Hepatocyte (in vitro differentiated cells): ENCODE data around the gene SRRM2. TPM values are rescaled to one million over a fixed set of nuclear protein-coding genes. Genes with fewer than 3 reads are reported as not detected.

Experiments used
- DNase-seq: peaks from one replicate; pipeline ENCODE4 v3.0.0-alpha.2; 2016; ENCODE audit warnings: low spot score
- H2AFZ ChIP-seq: fragments of 200-600 bp; sonication (generic); 2 replicates; pipeline ENCODE4 v1.6.0; 2016; ENCODE audit warnings: antibody characterized with exemption, mild to moderate bottlenecking
- H3K27ac ChIP-seq: fragments of 200-600 bp; sonication (generic); 2 replicates; pipeline ENCODE4 v1.5.1; 2016; ENCODE audit warnings: mild to moderate bottlenecking
- H3K27me3 ChIP-seq: fragments of 200-600 bp; sonication (generic); 2 replicates; pipeline ENCODE4 v1.6.1; 2016
- H3K36me3 ChIP-seq: fragments of 200-600 bp; sonication (generic); replicated peaks from 2 replicates; pipeline ENCODE4 v1.5.1; 2016; ENCODE audit warnings: low read depth; ENCODE audit not compliant: insufficient read depth
- H3K4me1 ChIP-seq: fragments of 200-600 bp; sonication (generic); 2 replicates; pipeline ENCODE4 v1.5.1; 2016; ENCODE audit warnings: mild to moderate bottlenecking, moderate library complexity; ENCODE audit not compliant: insufficient read depth
- H3K4me2 ChIP-seq: fragments of 200-600 bp; sonication (generic); 2 replicates; pipeline ENCODE4 v1.6.0; 2016
- H3K4me3 ChIP-seq: fragments of 200-600 bp; sonication (generic); 2 replicates; pipeline ENCODE4 v1.5.1; 2016; ENCODE audit warnings: mild to moderate bottlenecking
- H3K79me2 ChIP-seq: fragments of 200-600 bp; sonication (generic); 2 replicates; pipeline ENCODE4 v1.6.0; 2017; ENCODE audit warnings: mild to moderate bottlenecking
- H3K9me2 ChIP-seq: fragments of 200-600 bp; sonication (generic); replicated peaks from 2 replicates; pipeline ENCODE4 v1.6.0; 2017; ENCODE audit warnings: mild to moderate bottlenecking; ENCODE audit not compliant: insufficient read depth
- H3K9me3 ChIP-seq: fragments of 200-600 bp; sonication (generic); 2 replicates; pipeline ENCODE4 v1.5.1; 2016; ENCODE audit warnings: low read depth, mild to moderate bottlenecking
- H4K20me1 ChIP-seq: fragments of 200-600 bp; sonication (generic); 2 replicates; pipeline ENCODE4 v1.6.0; 2016; ENCODE audit warnings: mild to moderate bottlenecking; ENCODE audit not compliant: insufficient read depth, poor library complexity, severe bottlenecking
- CTCF ChIP-seq: fragments of 200-600 bp; sonication (generic); IDR thresholded peaks from 2 replicates; pipeline ENCODE4 v1.5.1; 2016; ENCODE audit warnings: antibody characterized with exemption, mild to moderate bottlenecking; ENCODE audit not compliant: poor library complexity
- EZH2 ChIP-seq: fragments of 200-600 bp; sonication (generic); IDR thresholded peaks from 2 replicates; pipeline ENCODE4 v1.6.1; 2016; ENCODE audit warnings: antibody characterized with exemption, mild to moderate bottlenecking, borderline replicate concordance
- EZH2phosphoT487 ChIP-seq: fragments of 200-600 bp; sonication (generic); IDR thresholded peaks from one replicate; pipeline ENCODE4 v1.6.1; 2018; ENCODE audit warnings: antibody characterized with exemption, mild to moderate bottlenecking, low read depth, moderate library complexity; ENCODE audit not compliant: unreplicated experiment, severe bottlenecking
- WGBS: methylation state at CpG from one replicate; pipeline ENCODE4 v1.1.6; 2016; ENCODE audit warnings: low lambda C conversion rate; ENCODE audit errors: missing lambda C conversion rate; 5-methylcytosine and 5-hydroxymethylcytosine counted together
- polyA plus RNA-seq: library from polyadenylated mRNA; unstranded; fragments of >200 nt; fragmentation: Nextera tagmentation; extraction: Ambion mirVana; gene quantifications from 2 replicates; pipeline ENCODE4 v1.2.1, GENCODE V29; 2016
- total RNA-seq: library from RNA; depleted of rRNA; stranded (reverse); fragments of >200 nt; gene quantifications from 2 replicates; pipeline ENCODE4 v1.2.3, GENCODE V29; 2014

Gene SRRM2
- total and polyA plus RNA-seq, 2 experiments from 2014 or later, result 142 to 403 TPM

DNA sequence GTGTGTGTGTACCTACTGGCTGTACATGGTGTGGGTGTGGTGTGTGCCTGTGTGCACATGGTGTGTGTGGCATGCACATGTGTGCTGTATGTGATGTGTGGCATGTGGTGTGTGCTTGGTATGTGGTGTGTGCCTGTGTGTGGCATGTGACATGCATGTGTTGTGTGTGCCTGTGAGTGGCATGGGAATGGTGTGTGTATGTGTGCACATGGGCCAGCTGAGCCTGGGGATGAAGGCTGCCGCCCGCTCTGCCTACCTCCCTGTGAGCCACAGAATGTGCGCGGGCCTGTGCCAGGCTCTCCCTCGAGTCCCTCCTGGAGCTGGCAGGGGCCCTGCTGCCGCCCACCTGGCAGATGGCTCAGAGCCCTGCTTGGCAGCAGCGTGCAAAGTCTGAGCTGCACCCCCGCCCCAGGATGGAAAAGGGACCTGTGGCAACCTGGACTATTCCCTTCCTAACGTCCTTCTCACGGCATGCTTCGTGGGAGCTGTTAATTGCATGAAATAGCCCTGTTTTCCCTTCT is 41.7 kb upstream of the SRRM2 start:
- TF ChIP-seq EZH2phosphoT487 (no peak), CTCF (no peak), EZH2 (no peak)
- no peaks in the 10 kb centered on the region for H3K36me3 ChIP-seq
- no peaks in the 10 kb centered on the region for H3K79me2 ChIP-seq
- H3K27ac ChIP-seq, result no peak overlapping the region
- no peaks in the 10 kb centered on the region for H3K9me3 ChIP-seq
- H3K4me1 ChIP-seq, result peaks cover 4% of the 10 kb centered on the region
- no peaks in the 10 kb centered on the region for H3K27me3 ChIP-seq
- no peaks in the 10 kb centered on the region for H3K9me2 ChIP-seq
- DNase-seq, result no peak
- H3K4me2 ChIP-seq, result no peak overlapping the region
- 88% methylated on average over 10 of the region's 11 CpGs for WGBS
- no peak overlapping the region for H3K4me3 ChIP-seq
- no peak overlapping the region for H2AFZ ChIP-seq
- H4K20me1 ChIP-seq, result no peaks in the 10 kb centered on the region

DNA sequence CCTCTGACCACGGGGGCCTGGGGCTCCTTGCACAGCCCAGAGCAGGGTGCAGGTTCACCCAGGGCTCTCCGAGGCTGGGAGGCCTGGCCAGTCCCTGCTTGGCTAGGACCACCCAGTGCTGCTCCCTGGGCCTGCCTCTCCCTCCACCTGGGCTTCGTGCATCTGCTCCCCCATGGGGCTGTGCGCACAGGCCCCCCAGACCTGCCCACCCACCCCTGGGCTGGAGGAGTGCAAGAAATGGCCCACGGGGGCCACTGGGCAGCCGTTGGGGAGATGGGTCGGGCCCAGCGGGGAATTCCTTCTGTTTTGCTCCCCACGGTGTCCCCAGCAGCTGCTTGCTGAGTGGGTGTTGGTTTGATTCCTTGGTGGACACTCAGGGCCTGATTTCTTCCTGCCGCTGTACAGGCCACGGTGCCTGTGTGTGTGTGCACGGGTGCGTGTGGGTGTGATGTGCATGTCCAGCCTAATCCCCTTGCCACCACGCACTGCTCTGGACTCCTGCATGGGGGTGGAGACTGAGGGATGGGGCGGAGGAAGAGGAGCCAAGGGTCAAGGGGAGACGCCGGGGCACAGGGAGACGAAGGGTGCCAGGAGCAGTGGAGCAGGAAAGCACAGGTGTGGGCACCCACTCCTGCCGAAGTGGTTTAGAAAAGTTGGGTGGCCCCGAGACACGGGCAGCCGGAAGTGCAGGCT is 40.9 kb upstream of the SRRM2 start:
- Histone ChIP-seq H3K9me2 (no peaks in the 10 kb centered on the region), H2AFZ (no peak overlapping the region), H3K4me1 (peaks cover 4% of the 10 kb centered on the region), H3K79me2 (no peaks in the 10 kb centered on the region), H3K27me3 (no peaks in the 10 kb centered on the region), H3K4me3 (no peak overlapping the region), H3K4me2 (no peak overlapping the region), H3K27ac (no peak overlapping the region), H3K9me3 (no peaks in the 10 kb centered on the region), H4K20me1 (no peaks in the 10 kb centered on the region), H3K36me3 (no peaks in the 10 kb centered on the region)
- TF ChIP-seq EZH2phosphoT487, result no peak
- 84% methylated on average over 22 of the region's 22 CpGs for WGBS
- DNase-seq, result no peak

- TF ChIP-seq CTCF (no peak), EZH2phosphoT487 (no peak), EZH2 (no peak)
- Histone ChIP-seq H3K4me2 (no peak overlapping the region), H3K27ac (no peak overlapping the region), H4K20me1 (no peaks in the 10 kb centered on the region), H2AFZ (no peak overlapping the region), H3K9me3 (no peaks in the 10 kb centered on the region), H3K4me3 (no peak overlapping the region), H3K79me2 (no peaks in the 10 kb centered on the region), H3K9me2 (no peaks in the 10 kb centered on the region), H3K4me1 (peaks cover 4% of the 10 kb centered on the region), H3K36me3 (no peaks in the 10 kb centered on the region), H3K27me3 (no peaks in the 10 kb centered on the region)
- no peak for DNase-seq
- 82% methylated on average over 13 of the region's 14 CpGs for WGBS
Observed at GRCh38 chr16:2712063-2712441, 40.4 kb upstream of the SRRM2 start.

DNA sequence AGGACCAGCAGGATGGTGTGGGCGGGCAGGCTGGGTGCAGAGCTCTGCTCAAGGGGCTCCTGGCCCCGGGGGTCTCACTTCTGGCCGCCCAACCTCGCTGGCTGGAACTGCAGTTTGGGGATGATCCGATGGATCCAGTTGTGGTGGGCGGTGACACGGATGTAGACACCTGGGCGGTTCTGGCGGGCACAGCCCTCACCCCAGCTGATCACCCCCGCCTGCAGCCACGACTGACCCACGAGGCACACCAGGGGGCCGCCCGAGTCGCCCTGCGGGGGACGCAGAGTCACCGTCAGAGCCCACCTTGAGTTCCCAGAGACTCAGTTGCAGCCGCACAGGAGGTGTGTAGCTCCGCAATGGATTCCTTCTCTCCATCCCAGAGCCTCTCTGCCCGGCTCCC is 39.9 kb upstream of the SRRM2 start:
- Histone ChIP-seq H3K27ac (no peak overlapping the region), H3K4me1 (peaks cover 4% of the 10 kb centered on the region), H3K27me3 (no peaks in the 10 kb centered on the region), H3K4me3 (no peak overlapping the region), H3K36me3 (no peaks in the 10 kb centered on the region), H3K4me2 (no peak overlapping the region), H4K20me1 (no peaks in the 10 kb centered on the region), H3K9me2 (no peaks in the 10 kb centered on the region), H3K79me2 (no peaks in the 10 kb centered on the region), H3K9me3 (no peaks in the 10 kb centered on the region), H2AFZ (no peak overlapping the region)
- TF ChIP-seq CTCF (no peak), EZH2phosphoT487 (no peak), EZH2 (no peak)
- WGBS, result 83% methylated on average over 21 of the region's 21 CpGs
- no peak for DNase-seq
